Neuronal stem cell (in vitro differentiated cells): ENCODE data around the gene ISG20L2.

Source experiments
- DNase-seq: peaks from one replicate; pipeline ENCODE4 v3.0.0-alpha.2; 2013; ENCODE audit warnings: low spot score
- H2AFZ ChIP-seq: one replicate; pipeline ENCODE4 v1.6.1; 2013; ENCODE audit warnings: mild to moderate bottlenecking, low read length, inconsistent platforms
- H2AK5ac ChIP-seq: 2 replicates; pipeline ENCODE4 v1.6.1; 2013; ENCODE audit warnings: low read depth, mild to moderate bottlenecking, inconsistent platforms, low read length, moderate library complexity, mixed read lengths
- H2BK120ac ChIP-seq: 2 replicates; pipeline ENCODE4 v1.6.1; 2013; ENCODE audit warnings: low read depth, mild to moderate bottlenecking, inconsistent platforms, low read length, moderate library complexity, mixed read lengths
- H2BK12ac ChIP-seq: one replicate; pipeline ENCODE4 v1.6.1; 2013; ENCODE audit warnings: low read length, inconsistent platforms
- H2BK15ac ChIP-seq: 2 replicates; pipeline ENCODE4 v1.6.1; 2013; ENCODE audit warnings: mild to moderate bottlenecking, low read length, inconsistent platforms, mixed read lengths
- H2BK5ac ChIP-seq: one replicate; pipeline ENCODE4 v1.6.1; 2013; ENCODE audit warnings: inconsistent platforms, mild to moderate bottlenecking, low read length, moderate library complexity
- H3K14ac ChIP-seq: one replicate; pipeline ENCODE4 v1.6.1; 2013; ENCODE audit warnings: low read length, inconsistent platforms
- H3K18ac ChIP-seq: 2 replicates; pipeline ENCODE4 v1.6.1; 2013; ENCODE audit warnings: low read length, inconsistent platforms
- H3K23ac ChIP-seq: 2 replicates; pipeline ENCODE4 v1.6.1; 2013; ENCODE audit warnings: low read depth, mild to moderate bottlenecking, mixed read lengths, low read length, inconsistent platforms; ENCODE audit not compliant: poor library complexity
- H3K27ac ChIP-seq: replicated peaks from 3 replicates; pipeline ENCODE4 v1.5.1; 2013; ENCODE audit warnings: low read length, inconsistent platforms
- H3K27me3 ChIP-seq, 3 experiments: 2 replicates each; pipeline ENCODE4 v1.6.1; 2013; ENCODE audit warnings: low read length in 3 of 3, mild to moderate bottlenecking in 2 of 3, inconsistent platforms in 1 of 3, low read depth in 1 of 3, mixed read lengths in 1 of 3, moderate library complexity in 1 of 3; ENCODE audit not compliant: control insufficient read depth in 3 of 3, insufficient read depth in 3 of 3
- H3K36me3 ChIP-seq, 2 donors: replicated peaks in 1 of 2; 2 replicates each; pipeline ENCODE4 v1.6.1; 2013; ENCODE audit warnings: low read length in 2 of 2; ENCODE audit not compliant: control insufficient read depth in 2 of 2, insufficient read depth in 2 of 2
- H3K4ac ChIP-seq: 2 replicates; pipeline ENCODE4 v1.6.1; 2013; ENCODE audit warnings: inconsistent platforms, mild to moderate bottlenecking, low read length, moderate library complexity
- H3K4me1 ChIP-seq, 2 donors: 1 replicate in 1 of 2; 2 replicates in 1 of 2; pipeline ENCODE4 v1.6.1; 2013; ENCODE audit warnings: low read length in 2 of 2, low read depth in 1 of 2; ENCODE audit not compliant: control insufficient read depth in 2 of 2, insufficient read depth in 1 of 2
- H3K4me2 ChIP-seq: one replicate; pipeline ENCODE4 v1.6.1; 2013; ENCODE audit warnings: mild to moderate bottlenecking, low read length, inconsistent platforms; ENCODE audit not compliant: insufficient read depth, poor library complexity, severe bottlenecking
- H3K4me3 ChIP-seq, 2 donors: 2 replicates each; pipeline ENCODE4 v1.5.1; 2013; ENCODE audit warnings: low read length in 2 of 2, mild to moderate bottlenecking in 2 of 2, inconsistent platforms in 1 of 2, moderate library complexity in 1 of 2
- H3K79me1 ChIP-seq: one replicate; pipeline ENCODE4 v1.6.1; 2013; ENCODE audit warnings: low read depth, mild to moderate bottlenecking, inconsistent platforms, low read length, moderate library complexity
- H3K9ac ChIP-seq: one replicate; pipeline ENCODE4 v1.6.1; 2013; ENCODE audit warnings: mild to moderate bottlenecking, low read depth, low read length, inconsistent platforms; ENCODE audit not compliant: poor library complexity
- H3K9me3 ChIP-seq, 2 donors: replicated peaks in 1 of 2; 2 replicates each; pipeline versions ENCODE3 to v1.6.1; 2013; ENCODE audit warnings: low read length in 2 of 2, mild to moderate bottlenecking in 2 of 2, inconsistent platforms in 1 of 2, low read depth in 1 of 2, mixed read lengths in 1 of 2, moderate library complexity in 1 of 2; ENCODE audit not compliant: control insufficient read depth in 2 of 2, insufficient read depth in 1 of 2
- H4K8ac ChIP-seq: one replicate; pipeline ENCODE4 v1.6.1; 2013; ENCODE audit warnings: low read depth, mild to moderate bottlenecking, inconsistent platforms, low read length, moderate library complexity
- H4K91ac ChIP-seq: one replicate; pipeline ENCODE4 v1.6.1; 2013; ENCODE audit warnings: low read length, low read depth, mild to moderate bottlenecking, inconsistent platforms; ENCODE audit not compliant: poor library complexity
- WGBS, 2 donors: extraction: QIAGEN DNeasy Blood & Tissue Kit; methylation state at CpG; one replicate each; pipeline ENCODE4 v1.1.7; 2013; ENCODE audit warnings: missing lambda C conversion rate in 2 of 2, mixed read lengths in 1 of 2; ENCODE audit not compliant: insufficient read length in 2 of 2, insufficient replicate concordance in 1 of 2; ENCODE audit errors: extremely low coverage in 2 of 2; 5-methylcytosine and 5-hydroxymethylcytosine counted together

ISG20L2 gene

GRCh38 chr1:156692925-156693847 is 35.4 kb downstream of the ISG20L2 start:
- Histone ChIP-seq H3K9ac (peak overlapping the region; percentile 38), H3K4me2 (peak overlapping the region; percentile 51), H3K23ac (no peak overlapping the region), H3K79me1 (no peaks in the 10 kb centered on the region), H3K27me3 (peaks cover 0 to 18% (median 0%) of the 10 kb centered on the region in 3 experiments), H3K36me3 (peaks cover 0 to 3% of the 10 kb centered on the region in 2 donors), H2AK5ac (peak overlapping the region; percentile 99), H3K27ac (peak overlapping the region; percentile 71), H2AFZ (peak overlapping the region; percentile 67), H2BK120ac (peak overlapping the region; percentile 98), H3K14ac (no peak overlapping the region), H4K8ac (no peak overlapping the region), H3K4me3 (no peak overlapping the region), H2BK12ac (peak overlapping the region; percentile 80), H2BK15ac (peak overlapping the region; percentile 92), H3K18ac (peak overlapping the region; percentile 86), H3K4me1 (peaks cover 47 to 56% of the 10 kb centered on the region in 2 donors), H3K9me3 (no peaks in the 10 kb centered on the region), H4K91ac (peak overlapping the region; percentile 66), H2BK5ac (peak overlapping the region; percentile 63), H3K4ac (no peak overlapping the region)
- DNase-seq = peak; percentile 81
- WGBS, 2 donors = no CpG with 5 or more reads among the region's 16 CpGs

GRCh38 chr1:156692441-156692924 is 36.1 kb downstream of the ISG20L2 start:
- Histone ChIP-seq H3K4me2 (peak overlapping the region; percentile 51), H3K14ac (no peak overlapping the region), H3K18ac (peak overlapping the region; percentile 86), H3K9me3 (no peaks in the 10 kb centered on the region), H3K4me1 (peaks cover 47 to 54% of the 10 kb centered on the region in 2 donors), H3K4me3 (no peak overlapping the region), H4K91ac (peak overlapping the region; percentile 66), H2AK5ac (peak overlapping the region; percentile 99), H3K79me1 (no peaks in the 10 kb centered on the region), H2AFZ (peak overlapping the region; percentile 67), H3K27me3 (peaks cover 0 to 18% (median 0%) of the 10 kb centered on the region in 3 experiments), H2BK12ac (peak overlapping the region; percentile 95), H2BK15ac (peak overlapping the region; percentile 92), H4K8ac (no peak overlapping the region), H3K4ac (peak overlapping the region; percentile 80), H2BK120ac (peak overlapping the region; percentile 98), H3K27ac (peak overlapping the region; percentile 71), H2BK5ac (peak overlapping the region; percentile 63), H3K36me3 (no peaks in the 10 kb centered on the region), H3K23ac (peak overlapping the region; percentile 52), H3K9ac (peak overlapping the region; percentile 31)
- no peak for DNase-seq
- whole genome bisulfite sequencing, 2 donors = no CpG with 5 or more reads among the region's 13 CpGs

- Histone ChIP-seq H2AK5ac (peak overlapping the region; percentile 99), H3K79me1 (no peaks in the 10 kb centered on the region), H3K27me3 (peaks cover 0 to 18% (median 0%) of the 10 kb centered on the region in 3 experiments), H2AFZ (peak overlapping the region; percentile 67), H4K8ac (no peak overlapping the region), H3K4me3 (peak overlapping the region in 1 of 2 donors; percentile 22), H3K4ac (peak overlapping the region; percentile 80), H3K9ac (no peak overlapping the region), H4K91ac (peak overlapping the region; percentile 66), H3K27ac (peak overlapping the region; percentile 71), H3K14ac (no peak overlapping the region), H3K18ac (peak overlapping the region; percentile 86), H2BK5ac (peak overlapping the region; percentile 63), H3K9me3 (no peaks in the 10 kb centered on the region), H2BK15ac (peak overlapping the region; percentile 92), H3K4me1 (peaks cover 47 to 51% of the 10 kb centered on the region in 2 donors), H2BK12ac (peak overlapping the region; percentile 95), H3K36me3 (no peaks in the 10 kb centered on the region), H3K4me2 (peak overlapping the region; percentile 36), H3K23ac (peak overlapping the region; percentile 52), H2BK120ac (peak overlapping the region; percentile 98)
- DNase-seq = no peak
- no CpG with 5 or more reads among the region's 20 CpGs for WGBS, 2 donors
Measured at GRCh38 chr1:156691665-156692440, 36.7 kb downstream of the ISG20L2 start.
